ENCODE results near the gene MTF1.

MTF1 gene

DNA sequence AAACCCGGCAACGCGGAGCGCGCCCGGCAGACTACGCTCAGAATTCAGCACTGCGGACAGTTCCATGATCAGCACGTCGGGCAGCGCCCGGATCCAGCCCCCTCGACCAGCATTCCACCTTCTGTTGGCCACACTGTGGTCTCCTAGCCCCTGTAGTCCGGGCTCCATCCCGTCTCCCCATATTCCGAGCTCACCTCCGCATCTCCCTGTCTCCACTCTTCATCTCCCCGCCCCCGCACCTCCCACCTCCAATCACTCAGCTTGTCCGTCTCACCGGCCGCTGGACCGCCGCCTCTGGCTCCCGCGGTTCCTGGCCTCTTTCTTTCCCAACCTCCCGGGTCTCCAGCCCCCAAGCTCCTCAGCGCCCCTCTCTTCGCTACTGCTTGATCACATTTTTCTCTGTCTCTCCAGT, 95.0 kb downstream of the MTF1 start (continued):
- TF ChIP-seq, protein P1, sequence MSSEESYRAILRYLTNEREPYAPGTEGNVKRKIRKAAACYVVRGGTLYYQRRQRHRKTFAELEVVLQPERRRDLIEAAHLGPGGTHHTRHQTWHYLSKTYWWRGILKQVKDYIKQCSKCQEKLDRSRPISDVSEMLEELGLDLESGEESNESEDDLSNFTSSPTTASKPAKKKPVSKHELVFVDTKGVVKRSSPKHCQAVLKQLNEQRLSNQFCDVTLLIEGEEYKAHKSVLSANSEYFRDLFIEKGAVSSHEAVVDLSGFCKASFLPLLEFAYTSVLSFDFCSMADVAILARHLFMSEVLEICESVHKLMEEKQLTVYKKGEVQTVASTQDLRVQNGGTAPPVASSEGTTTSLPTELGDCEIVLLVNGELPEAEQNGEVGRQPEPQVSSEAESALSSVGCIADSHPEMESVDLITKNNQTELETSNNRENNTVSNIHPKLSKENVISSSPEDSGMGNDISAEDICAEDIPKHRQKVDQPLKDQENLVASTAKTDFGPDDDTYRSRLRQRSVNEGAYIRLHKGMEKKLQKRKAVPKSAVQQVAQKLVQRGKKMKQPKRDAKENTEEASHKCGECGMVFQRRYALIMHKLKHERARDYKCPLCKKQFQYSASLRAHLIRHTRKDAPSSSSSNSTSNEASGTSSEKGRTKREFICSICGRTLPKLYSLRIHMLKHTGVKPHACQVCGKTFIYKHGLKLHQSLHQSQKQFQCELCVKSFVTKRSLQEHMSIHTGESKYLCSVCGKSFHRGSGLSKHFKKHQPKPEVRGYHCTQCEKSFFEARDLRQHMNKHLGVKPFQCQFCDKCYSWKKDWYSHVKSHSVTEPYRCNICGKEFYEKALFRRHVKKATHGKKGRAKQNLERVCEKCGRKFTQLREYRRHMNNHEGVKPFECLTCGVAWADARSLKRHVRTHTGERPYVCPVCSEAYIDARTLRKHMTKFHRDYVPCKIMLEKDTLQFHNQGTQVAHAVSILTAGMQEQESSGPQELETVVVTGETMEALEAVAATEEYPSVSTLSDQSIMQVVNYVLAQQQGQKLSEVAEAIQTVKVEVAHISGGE (tag by site-specific recombination; conservative IDR thresholded peaks at IDR 0.05; ENCODE audit: low read depth) = no peak
- TF ChIP-seq SP7 (tag by site-specific recombination; IDR thresholded peaks at IDR 0.05) = no peak
- no peak for TF ChIP-seq ZNF433 (tag by site-specific recombination; IDR thresholded peaks at IDR 0.05; ENCODE audit: low read depth)
- peak; percentile 28; the same call in 1 of the 2 replicates for TF ChIP-seq ZNF610 (tag by site-specific recombination; IDR thresholded peaks at IDR 0.05; ENCODE audit: borderline replicate concordance)
- TF ChIP-seq ZNF138 (tag by site-specific recombination; IDR thresholded peaks at IDR 0.05; ENCODE audit: borderline replicate concordance) = no peak
- no peak for TF ChIP-seq YY2 (tag by site-specific recombination; IDR thresholded peaks at IDR 0.05)

DNA sequence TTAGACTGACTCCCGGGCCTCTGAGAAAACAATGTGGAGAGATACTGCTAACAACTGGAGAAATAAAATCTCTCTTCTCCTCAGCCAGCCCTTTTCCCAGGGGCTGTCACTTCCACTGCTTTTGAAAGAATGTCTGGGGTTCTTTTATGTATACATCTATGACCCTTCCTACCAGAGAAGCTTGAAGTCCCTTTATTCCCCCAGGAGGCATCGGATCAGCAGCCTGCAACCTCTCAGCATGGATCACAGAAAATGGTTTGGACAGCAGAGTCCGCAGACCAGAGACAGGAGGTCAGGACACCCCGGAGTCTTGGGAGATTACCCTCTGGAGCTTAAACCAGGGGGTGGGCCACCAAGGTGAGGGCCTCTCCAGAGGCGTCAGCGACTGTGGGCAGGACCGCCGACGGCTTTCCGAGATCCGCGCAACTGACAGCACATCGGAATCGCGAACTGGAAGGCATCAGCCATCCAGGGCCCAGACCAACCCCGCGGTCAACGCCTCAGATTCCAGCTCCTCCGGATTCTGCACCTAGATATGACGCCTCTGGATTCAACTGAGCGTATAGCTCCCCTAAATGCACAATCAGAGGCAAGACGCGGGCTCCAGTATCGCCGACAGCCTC, 95.5 kb downstream of the MTF1 start:
- H3K27ac ChIP-seq (ENCODE audit: extremely low read depth, low read depth, low read length) = no peak overlapping the region
- H3K9me3 ChIP-seq (ENCODE audit: control insufficient read depth, insufficient read depth, low read depth, low read length) = no peaks in the 10 kb centered on the region
- TF ChIP-seq ZNF341 (tag by site-specific recombination; IDR thresholded peaks at IDR 0.05; ENCODE audit: low read depth) (no peak), ZFHX2 (tag by site-specific recombination; conservative IDR thresholded peaks at IDR 0.05) (no peak), ZNF624 (tag by site-specific recombination; IDR thresholded peaks at IDR 0.05) (no peak), ZNF155 (tag by site-specific recombination; IDR thresholded peaks at IDR 0.05) (no peak), ZNF221 (tag by site-specific recombination; IDR thresholded peaks at IDR 0.05; ENCODE audit: borderline replicate concordance) (no peak)
- TF ChIP-seq, protein P2, sequence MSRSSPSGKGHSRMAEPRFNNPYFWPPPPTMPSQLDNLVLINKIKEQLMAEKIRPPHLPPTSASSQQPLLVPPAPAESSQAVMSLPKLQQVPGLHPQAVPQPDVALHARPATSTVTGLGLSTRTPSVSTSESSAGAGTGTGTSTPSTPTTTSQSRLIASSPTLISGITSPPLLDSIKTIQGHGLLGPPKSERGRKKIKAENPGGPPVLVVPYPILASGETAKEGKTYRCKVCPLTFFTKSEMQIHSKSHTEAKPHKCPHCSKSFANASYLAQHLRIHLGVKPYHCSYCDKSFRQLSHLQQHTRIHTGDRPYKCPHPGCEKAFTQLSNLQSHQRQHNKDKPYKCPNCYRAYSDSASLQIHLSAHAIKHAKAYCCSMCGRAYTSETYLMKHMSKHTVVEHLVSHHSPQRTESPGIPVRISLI (tag by site-specific recombination; IDR thresholded peaks at IDR 0.05) = no peak
- TF ChIP-seq, protein P3, sequence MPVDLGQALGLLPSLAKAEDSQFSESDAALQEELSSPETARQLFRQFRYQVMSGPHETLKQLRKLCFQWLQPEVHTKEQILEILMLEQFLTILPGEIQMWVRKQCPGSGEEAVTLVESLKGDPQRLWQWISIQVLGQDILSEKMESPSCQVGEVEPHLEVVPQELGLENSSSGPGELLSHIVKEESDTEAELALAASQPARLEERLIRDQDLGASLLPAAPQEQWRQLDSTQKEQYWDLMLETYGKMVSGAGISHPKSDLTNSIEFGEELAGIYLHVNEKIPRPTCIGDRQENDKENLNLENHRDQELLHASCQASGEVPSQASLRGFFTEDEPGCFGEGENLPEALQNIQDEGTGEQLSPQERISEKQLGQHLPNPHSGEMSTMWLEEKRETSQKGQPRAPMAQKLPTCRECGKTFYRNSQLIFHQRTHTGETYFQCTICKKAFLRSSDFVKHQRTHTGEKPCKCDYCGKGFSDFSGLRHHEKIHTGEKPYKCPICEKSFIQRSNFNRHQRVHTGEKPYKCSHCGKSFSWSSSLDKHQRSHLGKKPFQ (tag by site-specific recombination; IDR thresholded peaks at IDR 0.05) = no peak
- CTCF ChIA-PET = interaction anchor here (1.0 kb wide), 1 partner anchor 88 kb away, joined by 4 read pairs; no protein-coding TSS in a partner anchor
- H3K4me3 ChIP-seq (ENCODE audit: low read depth, low read length) = no peak overlapping the region
- POLR2A ChIA-PET = interaction anchor here (1.1 to 2.1 kb wide), 2 partner anchors 45 to 71 kb away, joined by 3 to 9 read pairs; partner anchors contain the start of genes CDCA8 and YRDC
- no peaks in the 10 kb centered on the region for H3K4me1 ChIP-seq (ENCODE audit: control insufficient read depth, insufficient read depth, low read length)
- H3K36me3 ChIP-seq (ENCODE audit: control insufficient read depth in 2 of 2, insufficient read depth in 1 of 2, low read length in 2 of 2) = no peaks in the 10 kb centered on the region

DNA sequence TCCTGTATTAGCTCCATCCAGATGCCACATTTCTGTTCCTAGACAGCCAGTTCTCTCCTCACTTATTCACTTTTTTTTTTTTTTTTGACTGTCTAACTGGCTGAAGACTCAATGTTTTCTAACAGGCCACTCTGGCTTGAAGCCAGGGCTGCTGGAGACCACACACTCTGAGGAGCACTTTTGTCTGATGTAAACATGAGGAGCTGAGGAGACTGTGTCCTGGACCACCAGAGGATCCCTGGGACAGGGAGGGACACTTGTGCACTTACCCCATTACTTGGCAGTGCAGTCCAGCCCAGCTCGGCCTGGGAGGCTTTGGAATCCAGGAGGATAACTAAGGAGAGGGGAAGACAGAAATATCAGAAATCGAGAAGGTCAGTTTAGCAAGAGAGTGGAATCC, 96.9 kb downstream of the MTF1 start:
- no peaks in the 10 kb centered on the region for H3K4me1 ChIP-seq (ENCODE audit: control insufficient read depth, insufficient read depth, low read length)
- H3K9me3 ChIP-seq (ENCODE audit: control insufficient read depth, insufficient read depth, low read depth, low read length) = no peaks in the 10 kb centered on the region
- H3K4me3 ChIP-seq (ENCODE audit: low read depth, low read length) = no peak overlapping the region
- no peak for TF ChIP-seq TCF7L2 (IDR thresholded peaks at IDR 0.05; ENCODE audit: borderline replicate concordance, low read depth, low read length)
- no peak for TF ChIP-seq SP2 (tag by site-specific recombination; IDR thresholded peaks at IDR 0.05)
- TF ChIP-seq ZNF701 (tag by site-specific recombination; IDR thresholded peaks at IDR 0.05) = no peak
- no peak for TF ChIP-seq SETDB1 (IDR thresholded peaks at IDR 0.05; ENCODE audit: insufficient read length, low read length)
- no peak for TF ChIP-seq ZNF658 (tag by site-specific recombination; IDR thresholded peaks at IDR 0.05)
- TF ChIP-seq, protein P4, sequence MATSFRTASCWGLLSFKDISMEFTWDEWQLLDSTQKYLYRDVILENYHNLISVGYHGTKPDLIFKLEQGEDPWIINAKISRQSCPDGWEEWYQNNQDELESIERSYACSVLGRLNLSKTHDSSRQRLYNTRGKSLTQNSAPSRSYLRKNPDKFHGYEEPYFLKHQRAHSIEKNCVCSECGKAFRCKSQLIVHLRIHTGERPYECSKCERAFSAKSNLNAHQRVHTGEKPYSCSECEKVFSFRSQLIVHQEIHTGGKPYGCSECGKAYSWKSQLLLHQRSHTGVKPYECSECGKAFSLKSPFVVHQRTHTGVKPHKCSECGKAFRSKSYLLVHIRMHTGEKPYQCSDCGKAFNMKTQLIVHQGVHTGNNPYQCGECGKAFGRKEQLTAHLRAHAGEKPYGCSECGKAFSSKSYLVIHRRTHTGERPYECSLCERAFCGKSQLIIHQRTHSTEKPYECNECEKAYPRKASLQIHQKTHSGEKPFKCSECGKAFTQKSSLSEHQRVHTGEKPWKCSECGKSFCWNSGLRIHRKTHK (tag by site-specific recombination; IDR thresholded peaks at IDR 0.05) = no peak
- no peak for TF ChIP-seq SALL2 (tag by site-specific recombination; IDR thresholded peaks at IDR 0.05; ENCODE audit: borderline replicate concordance)
- TF ChIP-seq ZNF792 (tag by site-specific recombination; IDR thresholded peaks at IDR 0.05) = no peak
- TF ChIP-seq ZNF202 (tag by site-specific recombination; IDR thresholded peaks at IDR 0.05; ENCODE audit: borderline replicate concordance) = no peak
- no peak for TF ChIP-seq MZF1 (tag by site-specific recombination; IDR thresholded peaks at IDR 0.05; ENCODE audit: borderline replicate concordance)
- ChIA-PET POLR2A (interaction anchor here (0.7 kb wide), 1 partner anchor 186 kb away, joined by 5 read pairs; no protein-coding TSS in a partner anchor), CTCF (interaction anchor here (1.0 to 1.3 kb wide), 2 partner anchors 160 to 329 kb away, joined by 3 to 6 read pairs; no protein-coding TSS in a partner anchor)
- H3K27ac ChIP-seq (ENCODE audit: extremely low read depth, low read depth, low read length) = no peak overlapping the region
- H3K36me3 ChIP-seq (ENCODE audit: control insufficient read depth in 2 of 2, insufficient read depth in 1 of 2, low read length in 2 of 2) = no peaks in the 10 kb centered on the region
